GM21529 (cell line): Measurements from ENCODE around the gene NRF1.

Experiments used
- ATAC-seq: cut with Tn5 transposase; IDR thresholded peaks from one replicate; pipeline ENCODE4 v1.9.1; 2021; ENCODE audit not compliant: unreplicated experiment

Gene NRF1

DNA sequence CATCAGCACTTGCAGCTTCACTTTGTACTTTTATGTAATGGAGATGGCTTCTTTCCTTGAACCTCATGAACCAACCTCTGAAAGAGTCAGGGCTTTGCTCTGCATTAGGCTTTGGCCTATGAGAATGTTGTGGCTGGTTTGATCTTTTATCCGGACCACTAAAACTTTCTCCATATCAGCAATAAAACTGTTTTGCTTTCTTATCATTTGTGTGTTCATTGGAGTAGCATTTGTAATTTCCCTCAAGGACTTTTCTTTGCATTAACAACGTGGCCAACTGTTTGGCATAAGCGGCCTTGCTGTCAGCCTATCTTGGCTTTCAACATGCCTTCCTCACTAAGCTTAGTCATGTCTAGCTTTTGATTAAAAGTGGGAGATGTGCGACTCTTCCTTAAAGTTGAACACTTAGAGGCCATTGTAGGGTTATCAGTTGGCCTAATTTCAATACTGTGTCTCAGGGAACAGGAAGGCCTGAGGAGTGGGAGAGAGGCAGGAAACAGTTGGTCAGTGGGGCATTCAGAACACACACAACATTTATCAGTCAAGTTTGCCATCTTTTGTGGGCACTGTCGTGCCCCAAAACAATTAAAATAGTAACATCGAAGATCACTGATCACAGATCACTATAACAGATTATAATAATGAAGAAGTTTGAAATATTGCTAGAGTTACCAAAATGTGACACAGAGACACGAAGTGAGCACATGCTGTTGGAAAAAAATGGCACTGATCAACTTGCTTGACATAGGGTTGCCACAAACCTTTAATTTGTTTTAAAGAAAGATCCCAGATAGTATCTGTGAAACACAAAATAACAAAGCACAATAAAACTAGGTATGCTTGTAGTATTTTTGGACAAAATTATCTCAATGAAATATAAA lies 64.7 kb downstream of the NRF1 start:
- ATAC-seq, result no peak

DNA sequence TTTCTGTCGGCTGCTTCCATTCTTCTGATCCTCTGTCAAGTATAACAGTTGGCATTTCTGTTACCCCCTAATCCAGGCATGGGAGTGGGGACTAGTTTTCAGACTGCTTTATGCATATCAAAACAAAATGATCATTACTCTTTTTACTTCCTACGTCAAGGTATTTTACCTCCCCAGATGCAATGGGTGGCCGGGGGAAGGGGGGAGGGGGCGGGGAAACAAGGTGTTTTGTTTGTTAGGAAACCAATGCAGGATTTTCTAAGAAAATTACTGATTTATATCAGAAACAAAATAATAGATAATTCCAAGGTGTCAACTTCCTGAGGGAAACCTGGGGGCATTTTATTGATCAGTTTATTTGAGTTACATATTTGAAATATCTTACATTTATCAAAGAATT lies 66.3 kb downstream of the NRF1 start:
- ATAC-seq, result no peak

DNA sequence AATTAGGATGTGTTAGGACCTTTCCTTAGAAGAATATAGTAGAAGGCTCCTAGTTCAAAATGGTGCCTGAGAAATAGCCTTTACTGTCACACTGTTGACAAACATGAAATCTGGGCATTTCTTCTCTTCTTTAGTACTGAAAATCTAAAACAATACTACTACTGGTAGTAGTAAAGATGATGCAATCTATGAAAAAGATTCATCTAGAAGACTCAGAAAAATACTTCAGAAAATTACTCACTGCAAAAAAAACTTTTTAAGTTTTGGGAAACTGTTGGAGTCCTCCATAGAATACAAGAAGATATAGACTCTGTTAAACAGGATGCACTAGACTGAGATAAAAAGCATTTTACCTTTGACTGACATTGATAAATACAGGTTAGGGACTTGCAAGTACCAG lies 67.1 kb downstream of the NRF1 start:
- ATAC-seq, result no peak

DNA sequence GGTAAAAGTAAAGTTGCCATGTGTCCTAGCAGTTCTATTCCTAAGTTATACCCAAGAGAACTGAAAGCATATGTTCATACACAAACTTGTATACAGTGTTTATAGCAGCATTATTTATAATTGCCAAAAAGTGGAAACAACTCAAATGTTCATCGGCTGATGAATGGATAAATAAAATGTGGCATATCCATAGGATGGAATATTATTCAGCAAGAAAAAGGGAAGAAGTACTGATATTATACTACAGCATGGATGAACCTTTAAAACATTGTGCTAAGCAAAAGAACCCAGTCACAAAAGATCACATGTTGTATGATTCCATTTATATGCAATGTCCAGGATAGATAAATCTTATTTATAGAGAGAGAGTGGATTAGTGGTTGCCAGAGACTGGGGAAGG lies 68.9 kb downstream of the NRF1 start:
- ATAC-seq, result no peak

DNA sequence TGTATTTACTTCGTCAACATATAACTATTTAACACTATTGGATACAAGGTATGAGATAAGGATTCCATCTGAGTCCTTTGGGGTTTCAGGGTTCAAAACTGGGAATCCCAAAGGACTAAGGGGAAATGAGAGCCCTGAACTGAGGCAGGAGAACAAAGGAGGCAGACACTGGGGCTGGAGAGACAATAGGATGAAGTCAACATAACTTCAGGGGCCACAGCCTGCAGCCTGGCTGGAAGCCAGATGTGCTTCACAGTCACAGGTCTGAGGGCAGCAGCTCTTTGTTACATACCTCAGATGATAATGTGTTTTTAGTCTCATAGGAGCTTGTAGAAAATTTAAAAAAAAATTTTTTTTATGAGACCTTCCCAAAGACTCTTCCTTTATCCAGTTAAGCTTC lies 73.3 kb downstream of the NRF1 start:
- no peak for ATAC-seq

DNA sequence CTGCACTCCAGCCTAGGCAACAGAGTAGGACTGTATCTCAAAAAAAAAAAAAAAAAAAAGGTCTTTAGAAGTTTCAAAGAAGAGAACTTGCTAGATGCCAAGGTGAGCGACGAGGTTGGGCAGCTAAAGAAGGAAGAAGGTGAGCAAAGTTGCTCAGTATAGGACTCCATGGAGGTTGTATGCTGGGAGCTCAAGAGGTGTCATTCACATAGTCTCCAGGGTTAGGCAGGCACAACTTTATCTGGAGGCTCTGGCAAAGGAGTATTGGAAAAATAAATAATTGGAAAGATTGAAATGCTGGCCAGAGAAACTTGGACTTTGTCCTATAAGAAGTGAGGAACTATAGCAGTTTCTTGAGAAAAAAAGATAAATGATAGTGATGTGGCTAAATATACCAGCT lies 74.5 kb downstream of the NRF1 start:
- ATAC-seq, result no peak

DNA sequence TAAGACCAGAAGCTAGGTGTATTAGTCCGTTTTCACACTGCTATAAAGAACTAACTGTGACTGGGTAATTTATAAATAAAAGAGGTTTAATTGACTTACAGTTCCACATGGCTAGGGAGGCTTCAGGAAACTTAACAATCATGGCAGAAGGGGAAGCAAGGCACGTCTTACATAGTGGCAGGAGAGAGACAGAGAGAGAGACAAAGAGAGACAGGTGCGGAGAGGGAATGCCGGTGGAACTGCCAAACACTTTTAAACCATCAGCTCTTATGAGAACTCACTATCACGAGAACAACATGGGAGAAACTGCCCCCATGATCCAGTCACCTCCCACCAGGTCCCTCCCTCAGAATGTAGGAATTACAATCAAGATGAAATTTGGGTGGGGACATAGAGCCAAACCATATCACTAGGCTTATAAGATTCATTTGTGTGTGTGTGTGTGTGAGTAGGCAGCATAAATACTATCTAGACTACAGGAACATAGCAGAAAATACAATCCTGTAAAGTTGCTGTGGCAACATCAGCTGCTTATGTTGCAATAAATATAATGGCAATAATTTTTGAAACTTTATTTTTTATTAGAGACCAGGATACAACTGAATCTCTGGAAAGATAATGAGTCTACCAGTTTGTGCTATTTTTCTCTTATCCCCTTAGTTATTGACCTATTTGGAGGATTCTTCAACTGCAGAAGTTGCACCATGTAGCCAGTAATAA lies 77.1 kb downstream of the NRF1 start:
- ATAC-seq, result no peak

DNA sequence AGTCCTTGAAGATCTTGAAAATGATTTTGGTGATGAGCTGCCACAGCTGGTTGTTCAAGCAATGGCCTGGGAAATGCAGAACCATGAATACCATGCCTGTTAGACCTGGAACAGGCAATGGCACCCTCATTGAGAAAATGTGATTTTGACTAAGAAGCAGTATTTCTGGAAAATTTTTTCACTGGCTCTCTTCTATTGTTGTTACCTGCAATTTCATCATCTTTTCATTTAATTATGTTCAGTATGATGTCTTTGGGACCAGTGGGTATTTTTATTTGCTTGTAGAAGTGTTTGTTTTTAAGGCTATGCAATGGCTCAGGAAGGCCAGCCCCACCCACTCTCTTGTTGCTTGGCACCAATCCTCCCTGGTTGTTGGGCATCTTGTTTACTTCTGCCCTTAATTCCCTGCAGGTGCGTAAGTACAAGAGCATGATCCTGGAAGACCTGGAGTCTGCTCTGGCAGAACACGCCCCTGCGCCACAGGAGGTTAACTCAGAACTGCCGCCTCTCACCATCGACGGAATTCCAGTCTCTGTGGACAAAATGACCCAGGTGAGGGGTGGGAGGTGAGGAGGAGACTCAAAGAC lies 78.6 kb downstream of the NRF1 start:
- no peak for ATAC-seq

DNA sequence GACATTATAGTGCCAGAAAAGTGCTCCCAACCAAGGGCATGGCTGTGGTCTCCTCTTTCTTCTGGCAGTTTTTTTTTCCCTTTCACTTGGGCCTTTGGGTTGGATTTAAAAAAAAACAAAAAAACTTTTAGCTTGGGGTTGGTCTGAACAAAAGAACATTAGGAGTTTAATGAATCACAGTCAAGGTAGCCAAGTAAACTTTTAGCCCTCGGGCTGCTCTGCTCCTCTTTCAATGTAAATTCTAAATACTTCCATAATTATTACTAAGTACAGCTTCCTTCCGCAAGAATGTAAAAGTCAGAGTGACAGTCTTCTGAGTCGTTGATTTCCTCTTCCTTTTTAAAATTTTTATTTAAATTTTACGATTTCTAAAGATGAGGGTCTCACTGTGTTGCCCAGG lies 79.2 kb downstream of the NRF1 start:
- ATAC-seq, result no peak

DNA sequence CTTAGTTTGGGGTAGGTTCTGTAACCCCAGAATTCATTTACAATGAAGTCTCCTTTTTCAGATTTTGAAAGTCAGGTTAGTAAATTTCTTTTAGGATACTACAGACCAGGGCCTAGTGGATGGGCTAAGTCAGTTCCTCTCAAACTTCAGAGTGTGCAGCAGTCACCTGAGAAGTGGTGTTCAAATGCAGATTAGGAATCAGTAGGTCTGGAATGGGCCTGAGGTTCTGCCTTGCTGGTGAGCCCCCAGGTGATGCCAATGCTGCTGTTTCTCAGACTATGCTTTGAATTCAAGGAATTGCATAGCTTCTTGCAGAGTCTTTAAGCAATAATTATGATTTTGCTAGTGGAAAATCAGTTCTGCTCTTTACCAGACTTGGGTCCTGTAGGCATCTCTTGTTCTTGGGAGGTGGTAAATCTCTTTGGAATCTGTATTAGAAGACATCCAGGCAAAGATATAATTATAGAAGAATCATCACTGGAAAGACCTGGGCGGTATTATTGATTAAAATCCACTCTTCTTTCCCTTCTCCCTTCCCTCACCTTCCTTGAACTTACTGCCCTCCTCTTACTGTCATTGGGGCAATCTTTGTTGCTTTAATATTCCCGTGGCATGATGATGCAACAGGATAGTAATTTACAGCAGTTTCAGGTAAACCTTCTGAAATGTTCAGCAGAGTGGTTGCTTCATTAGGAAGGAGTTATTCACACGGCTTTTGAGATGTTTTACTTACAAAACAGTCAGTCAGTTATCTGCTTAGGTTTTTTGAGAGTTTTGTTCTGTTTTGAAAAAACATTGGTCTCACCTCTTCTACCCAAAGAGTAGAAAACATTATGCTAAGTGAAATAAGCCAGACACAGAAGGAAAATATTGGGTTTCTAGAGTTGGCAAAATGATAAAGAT lies 87.2 kb downstream of the NRF1 start:
- ATAC-seq, result no peak

DNA sequence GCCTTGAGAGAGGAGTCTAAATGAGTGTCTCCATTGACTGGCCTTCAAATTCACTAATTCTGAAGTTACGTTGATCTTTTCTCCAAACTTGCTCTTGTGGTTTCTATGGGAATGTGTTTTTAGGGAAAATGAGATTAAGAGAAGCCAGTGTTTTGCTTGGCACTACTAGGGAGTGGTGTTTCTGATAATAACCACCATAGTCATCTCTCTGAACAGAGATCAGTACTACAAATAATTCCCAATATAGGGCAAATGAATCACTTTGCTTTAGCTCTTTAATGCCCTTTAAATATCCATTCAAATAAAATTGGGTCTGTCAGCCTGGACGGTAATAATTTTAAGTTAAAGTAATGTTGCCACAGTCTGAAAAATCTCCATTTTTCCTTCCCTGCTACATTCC lies 90.8 kb downstream of the NRF1 start:
- ATAC-seq, result no peak

DNA sequence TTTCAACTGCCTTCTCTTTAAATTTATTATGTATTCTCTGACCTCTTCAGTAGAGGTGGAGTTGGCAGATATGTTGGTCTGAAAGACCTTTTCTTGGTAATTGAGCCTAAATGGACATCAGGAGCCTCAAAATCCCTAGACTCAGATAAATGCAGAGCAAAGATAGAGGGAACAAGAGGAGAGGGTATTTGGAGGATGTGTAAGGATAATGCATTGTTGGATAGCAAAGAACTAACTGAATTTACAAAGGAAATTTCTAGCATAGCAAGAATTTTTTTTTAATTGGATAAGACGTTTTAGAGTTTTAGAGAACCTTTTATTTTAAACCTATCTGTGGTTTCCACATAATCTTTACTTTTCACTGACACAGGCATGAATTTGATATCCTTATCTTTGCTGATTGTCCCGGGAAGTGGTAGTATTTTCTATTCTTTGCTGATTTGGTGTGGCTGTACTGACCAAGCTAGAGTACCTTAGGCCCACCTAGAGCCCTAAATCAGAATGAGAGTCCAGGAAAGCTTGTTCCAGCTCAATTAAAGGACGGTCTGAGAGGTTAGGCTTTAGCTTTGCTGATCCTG lies 91.3 kb downstream of the NRF1 start:
- ATAC-seq, result no peak

DNA sequence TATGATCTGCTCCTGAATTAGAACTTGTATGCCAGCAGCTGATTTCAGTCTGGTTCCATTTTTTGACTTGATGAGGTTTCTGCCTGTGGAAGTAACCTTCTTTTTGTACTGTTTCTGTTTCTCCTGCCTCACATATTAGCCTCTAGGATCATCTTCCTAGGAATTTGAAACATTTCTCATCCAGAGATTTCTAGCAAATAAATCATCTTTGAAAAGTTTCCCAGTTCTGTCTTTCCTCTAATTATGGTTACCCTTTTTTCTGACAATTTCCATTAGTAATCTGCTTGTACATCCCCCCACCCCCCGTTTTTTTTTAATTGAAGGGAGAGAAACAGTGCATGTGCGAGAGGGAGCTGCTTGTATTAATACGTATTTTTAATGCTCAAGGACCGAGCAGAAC lies 92.2 kb downstream of the NRF1 start:
- no peak for ATAC-seq

DNA sequence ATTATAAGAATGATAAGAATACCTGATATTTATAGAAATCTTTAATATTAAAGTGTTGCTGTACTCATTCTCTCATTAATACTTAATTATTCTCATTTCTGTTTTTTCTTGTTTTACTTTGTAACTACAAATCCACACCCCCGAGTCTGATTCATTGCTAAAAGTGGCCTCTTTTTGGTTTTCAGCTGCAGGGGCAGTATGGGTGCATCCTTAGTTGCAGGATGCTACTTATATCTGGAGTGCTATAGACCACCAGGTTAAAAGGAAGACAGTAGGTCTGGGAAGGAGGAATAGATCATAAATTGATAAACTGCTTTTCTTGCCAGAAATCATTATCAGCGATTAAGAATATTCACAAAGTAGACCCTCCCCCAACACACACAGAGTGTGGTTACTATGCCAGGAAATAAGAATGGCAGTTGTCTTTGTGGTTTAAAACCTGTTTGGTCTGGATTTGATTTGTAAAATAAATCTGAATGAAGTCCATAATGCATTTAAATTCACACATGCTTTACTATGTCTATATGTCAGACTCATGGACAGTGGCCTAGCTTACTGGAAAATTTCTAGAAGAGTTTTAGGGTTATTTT lies 96.5 kb downstream of the NRF1 start:
- no peak for ATAC-seq

DNA sequence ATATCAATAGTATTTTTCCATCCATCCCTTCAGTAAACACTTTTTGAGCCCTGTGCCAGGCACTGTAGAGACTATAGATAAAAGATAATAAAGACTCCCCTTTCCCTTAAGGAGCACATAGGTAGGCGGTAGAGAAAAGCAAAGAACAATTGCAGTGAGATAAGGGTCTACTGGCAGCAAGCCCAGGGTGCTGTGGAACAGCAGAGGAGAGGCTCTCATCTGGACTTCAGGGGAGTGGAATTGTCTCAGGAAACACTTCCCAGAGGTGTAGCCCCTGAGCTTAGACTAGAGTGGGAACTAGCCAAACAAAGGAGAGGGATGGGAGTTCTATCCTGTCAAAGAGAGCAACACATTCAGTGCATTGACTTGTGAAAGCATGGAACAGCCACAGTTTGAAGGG lies 102.0 kb downstream of the NRF1 start:
- ATAC-seq, result no peak

DNA sequence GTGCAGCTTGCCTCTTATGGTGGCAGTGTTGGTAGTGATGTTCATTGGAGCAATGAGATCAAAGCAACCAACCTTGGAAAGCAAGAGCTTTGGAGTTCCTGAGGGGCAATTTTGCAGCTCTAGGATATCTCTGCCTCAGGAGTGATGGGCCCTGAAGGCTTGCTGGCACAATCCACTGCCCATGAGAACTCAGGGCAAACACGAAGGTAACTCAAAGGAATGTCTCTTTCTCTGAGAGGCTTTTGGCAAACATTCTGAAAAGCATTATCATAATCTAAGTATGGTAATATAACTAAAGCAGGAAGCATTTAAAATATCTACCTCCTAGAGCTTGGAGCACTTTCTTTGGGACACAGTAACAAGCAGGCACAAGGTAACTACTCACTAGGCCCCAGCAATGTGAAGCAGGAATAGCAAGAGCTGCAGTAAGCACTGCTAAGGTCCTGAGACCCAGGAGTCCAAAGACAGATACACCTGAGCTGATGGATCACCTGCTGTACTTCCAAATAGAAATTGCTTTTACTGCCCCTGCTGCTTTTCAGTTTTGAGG lies 103.1 kb downstream of the NRF1 start:
- ATAC-seq, result no peak

DNA sequence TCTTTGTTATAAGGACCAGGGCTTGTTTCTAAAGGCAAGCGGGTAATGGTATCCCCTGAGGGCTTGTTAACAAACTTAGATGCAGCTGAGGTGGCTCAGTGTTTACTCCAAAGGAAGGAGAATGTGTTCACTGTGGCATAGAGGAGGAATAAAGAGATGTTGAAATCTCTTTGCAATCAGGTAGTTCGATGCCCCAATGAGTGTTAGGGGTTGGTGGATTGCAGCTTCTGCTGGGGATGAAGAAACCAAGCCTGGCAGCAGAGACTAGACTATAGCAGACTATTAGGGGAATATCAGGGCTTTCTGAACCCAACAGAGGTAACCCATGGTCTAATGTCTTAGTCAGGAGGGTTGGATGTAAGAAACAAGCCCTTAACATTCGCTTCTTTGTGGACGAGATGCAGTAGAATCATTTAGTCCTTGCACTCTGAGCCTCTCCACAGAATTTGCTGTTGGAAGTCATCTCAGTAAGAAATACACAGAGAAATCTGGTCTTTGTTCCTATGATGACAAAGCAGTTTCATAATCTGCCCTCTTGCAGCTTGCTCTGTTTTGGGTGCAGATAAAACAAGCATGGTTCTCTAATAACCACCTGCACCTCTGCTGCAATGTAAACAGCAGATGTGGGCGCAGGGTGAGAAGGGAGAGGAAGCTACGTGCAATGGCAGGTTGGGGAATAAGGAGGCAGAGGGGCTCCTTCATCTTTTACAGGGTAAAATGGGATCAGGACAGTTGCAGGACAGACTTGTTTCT lies 108.6 kb downstream of the NRF1 start:
- no peak for ATAC-seq

DNA sequence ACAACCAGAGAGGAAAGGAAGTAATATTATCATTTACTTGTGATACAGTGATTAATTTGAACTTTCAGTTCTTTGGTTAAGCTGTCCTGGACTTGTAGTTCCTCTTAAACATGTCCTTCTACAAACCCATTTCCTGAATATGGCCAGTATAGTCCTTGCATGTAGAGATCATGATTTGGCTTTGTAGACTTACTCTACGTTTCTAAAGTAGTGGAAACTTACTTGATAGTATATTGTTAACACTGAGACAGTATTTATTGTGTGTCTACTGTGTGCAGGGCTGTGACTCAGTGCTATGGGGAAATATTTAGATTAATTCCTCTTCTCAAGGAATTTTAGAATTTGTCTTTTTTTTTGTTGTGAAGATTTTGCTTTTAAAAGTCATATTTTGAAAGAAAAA lies 109.5 kb downstream of the NRF1 start:
- ATAC-seq, result no peak

DNA sequence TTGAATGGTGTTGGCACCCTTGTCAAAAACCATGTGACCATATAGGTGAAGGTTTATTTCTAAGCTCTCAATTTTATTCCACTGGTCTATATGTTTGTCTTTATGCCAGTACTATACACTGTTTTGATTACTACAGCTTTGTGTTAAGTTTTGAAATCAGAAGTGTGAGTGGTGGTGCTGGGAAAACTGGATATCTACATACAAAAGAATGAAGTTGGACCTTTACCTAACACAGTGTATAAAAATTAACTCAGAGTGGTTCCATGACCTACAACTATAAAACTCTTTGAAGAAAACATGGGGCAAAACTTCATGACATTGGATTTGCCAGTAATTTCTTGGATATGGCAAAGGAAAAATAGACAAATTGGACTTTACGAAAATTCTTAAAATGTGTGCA lies 112.2 kb downstream of the NRF1 start:
- ATAC-seq, result no peak
